22Rv1 (cell line): Measurements from ENCODE around the gene FANCB.

ENCODE experiments used
- ZFX ChIP-seq: fragments of 450-650 bp; IDR thresholded peaks from 2 replicates; pipeline ENCODE4 v1.6.1; 2017; ENCODE audit warnings: antibody characterized with exemption, borderline replicate concordance
- TF ChIP-seq, protein P1 (sequence below): fragments of 450-650 bp; IDR thresholded peaks from 2 replicates; pipeline ENCODE4 v1.5.1; 2017; ENCODE audit warnings: mild to moderate bottlenecking

DNA sequence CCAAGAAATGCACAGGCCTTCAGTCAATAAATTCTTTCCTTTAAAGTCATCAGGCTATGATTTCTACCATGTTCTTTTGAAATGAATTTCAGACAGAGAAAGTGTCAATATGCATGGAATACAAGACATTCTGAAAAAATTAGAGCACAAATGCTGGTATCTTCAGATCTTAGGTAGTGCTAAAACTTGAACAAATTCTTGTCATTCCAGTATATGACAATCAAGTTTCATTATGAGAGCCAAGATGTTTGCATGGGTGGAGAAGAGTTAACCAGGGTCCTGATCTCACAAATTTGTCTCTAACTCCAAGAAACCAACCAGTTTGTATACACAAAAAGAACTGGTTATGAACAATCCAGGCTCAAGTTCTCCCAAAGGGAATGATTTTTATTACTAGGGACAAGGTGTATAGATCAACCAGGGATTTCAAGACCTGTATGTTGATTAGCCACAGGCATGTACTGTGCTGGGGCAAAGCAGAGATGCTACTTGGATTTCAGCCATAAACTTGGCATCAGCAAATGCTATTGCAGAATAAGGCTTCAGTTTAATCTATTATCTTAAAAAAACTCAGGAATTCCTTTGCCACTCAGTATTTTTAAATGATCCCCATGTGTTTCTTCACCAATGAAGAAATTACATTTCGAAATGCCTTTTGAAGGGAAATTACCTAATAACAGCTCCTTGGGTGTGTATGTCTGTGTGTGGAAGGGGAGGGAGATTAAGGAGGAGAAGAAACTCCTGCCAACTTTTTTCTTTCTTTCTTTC, 69.7 kb downstream of the FANCB start:
- TF ChIP-seq, protein P1, sequence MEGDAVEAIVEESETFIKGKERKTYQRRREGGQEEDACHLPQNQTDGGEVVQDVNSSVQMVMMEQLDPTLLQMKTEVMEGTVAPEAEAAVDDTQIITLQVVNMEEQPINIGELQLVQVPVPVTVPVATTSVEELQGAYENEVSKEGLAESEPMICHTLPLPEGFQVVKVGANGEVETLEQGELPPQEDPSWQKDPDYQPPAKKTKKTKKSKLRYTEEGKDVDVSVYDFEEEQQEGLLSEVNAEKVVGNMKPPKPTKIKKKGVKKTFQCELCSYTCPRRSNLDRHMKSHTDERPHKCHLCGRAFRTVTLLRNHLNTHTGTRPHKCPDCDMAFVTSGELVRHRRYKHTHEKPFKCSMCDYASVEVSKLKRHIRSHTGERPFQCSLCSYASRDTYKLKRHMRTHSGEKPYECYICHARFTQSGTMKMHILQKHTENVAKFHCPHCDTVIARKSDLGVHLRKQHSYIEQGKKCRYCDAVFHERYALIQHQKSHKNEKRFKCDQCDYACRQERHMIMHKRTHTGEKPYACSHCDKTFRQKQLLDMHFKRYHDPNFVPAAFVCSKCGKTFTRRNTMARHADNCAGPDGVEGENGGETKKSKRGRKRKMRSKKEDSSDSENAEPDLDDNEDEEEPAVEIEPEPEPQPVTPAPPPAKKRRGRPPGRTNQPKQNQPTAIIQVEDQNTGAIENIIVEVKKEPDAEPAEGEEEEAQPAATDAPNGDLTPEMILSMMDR: no peak
- TF ChIP-seq ZFX: no peak
